B cell (primary cell): ENCODE results near the gene IQCK. TPM values are rescaled to one million over a fixed set of nuclear protein-coding genes. Genes with fewer than 3 reads are reported as not detected.

Source experiments
- ATAC-seq: fragments of 200-7000 bp; cut with Tn5 transposase; one replicate; pipeline ENCODE4 v1.10.0; 2021; ENCODE audit warnings: low read depth, mild to moderate bottlenecking, moderate number of reproducible peaks, moderate library complexity
- CTCF ChIA-PET: fragments of 350-600 bp; sonication (Branson Sonifier 250); formaldehyde crosslinking; loops from one replicate; lab custom pipeline; 2021; ENCODE audit warnings: antibody characterized with exemption, inconsistent platforms; lab: Charles Lee
- POLR2A ChIA-PET: fragments of 350-600 bp; sonication (Branson Sonifier 250); formaldehyde crosslinking; loops from one replicate; lab custom pipeline; 2021; ENCODE audit warnings: antibody characterized with exemption; lab: Charles Lee
- DNase-seq: peaks from one replicate; pipeline ENCODE4 v3.0.0; 2013
- H2AFZ ChIP-seq: 2 replicates; pipeline ENCODE4 v1.6.1; 2012; ENCODE audit warnings: mild to moderate bottlenecking, low read depth, low read length; ENCODE audit not compliant: insufficient read depth, poor library complexity, severe bottlenecking
- H3K27ac ChIP-seq, 2 donors: 1 replicate in 1 of 2; 2 replicates in 1 of 2; pipeline ENCODE4 v1.5.1; 2012 to 2013; ENCODE audit warnings: low read length in 2 of 2, mild to moderate bottlenecking in 2 of 2, moderate library complexity in 1 of 2
- H3K27me3 ChIP-seq, 4 experiments: fragments of 200-600 bp in 1 of 4; sonication (generic) in 1 of 4; replicated peaks in 1 of 4; 1 replicate in 2 of 4; 2 replicates in 2 of 4; pipeline versions ENCODE4 v1.6.1 to v1.7.0; 2013 to 2016; ENCODE audit warnings: low read length in 3 of 4, mild to moderate bottlenecking in 2 of 4, mixed read lengths in 1 of 4, moderate library complexity in 1 of 4; ENCODE audit not compliant: insufficient read depth in 4 of 4, control insufficient read depth in 3 of 4; ENCODE audit errors: control extremely low read depth in 1 of 4
- H3K36me3 ChIP-seq, 2 experiments: replicated peaks in 1 of 2; 1 replicate in 1 of 2; 2 replicates in 1 of 2; pipeline versions ENCODE4 v1.6.1 to v1.7.1; 2013; ENCODE audit warnings: low read length in 1 of 2; ENCODE audit not compliant: insufficient read depth in 2 of 2, control insufficient read depth in 1 of 2; ENCODE audit errors: control extremely low read depth in 1 of 2, extremely low read depth in 1 of 2
- H3K4me1 ChIP-seq, 2 donors: fragments of 200-600 bp in 1 of 2; sonication (generic) in 1 of 2; 1 replicate in 1 of 2; 2 replicates in 1 of 2; pipeline versions ENCODE4 v1.5.1 to v1.6.1; 2013 to 2017; ENCODE audit warnings: low read length in 2 of 2; ENCODE audit not compliant: control insufficient read depth in 2 of 2, insufficient read depth in 2 of 2
- H3K4me2 ChIP-seq: replicated peaks from 2 replicates; pipeline ENCODE3; 2012; ENCODE audit warnings: mild to moderate bottlenecking, low read depth, low read length; ENCODE audit not compliant: poor library complexity, severe bottlenecking
- H3K4me3 ChIP-seq, 5 experiments: fragments of 200-600 bp in 1 of 5; sonication (generic) in 1 of 5; 1 replicate in 3 of 5; 2 replicates in 2 of 5; pipeline versions ENCODE4 v1.5.1 to v1.7.0; 2011 to 2016; ENCODE audit warnings: low read length in 4 of 5, mild to moderate bottlenecking in 4 of 5, low read depth in 2 of 5, control low read depth in 1 of 5, moderate library complexity in 1 of 5; ENCODE audit not compliant: insufficient read depth in 1 of 5; ENCODE audit errors: control extremely low read depth in 1 of 5, extremely low read depth in 1 of 5
- H3K79me2 ChIP-seq: fragments of 200-600 bp; sonication (generic); one replicate; pipeline ENCODE4 v1.6.0; 2016; ENCODE audit warnings: low read length; ENCODE audit not compliant: control insufficient read depth, insufficient read depth
- H3K9ac ChIP-seq: fragments of 200-600 bp; sonication (generic); 2 replicates; pipeline ENCODE4 v1.6.1; 2017; ENCODE audit warnings: mild to moderate bottlenecking, low read length, moderate library complexity
- H3K9me3 ChIP-seq, 3 donors: one replicate each; pipeline versions ENCODE4 v1.6.1 to v1.7.1; 2013; ENCODE audit warnings: low read length in 2 of 3; ENCODE audit not compliant: control insufficient read depth in 2 of 3, insufficient read depth in 1 of 3; ENCODE audit errors: control extremely low read depth in 1 of 3
- H4K20me1 ChIP-seq: 2 replicates; pipeline ENCODE4 v1.6.0; 2012; ENCODE audit warnings: mild to moderate bottlenecking, low read length; ENCODE audit not compliant: insufficient read depth, control insufficient read depth, poor library complexity, severe bottlenecking
- H3K27ac Mint-ChIP-seq: one replicate; pipeline ENCODE4 v1.8.0; 2021; ENCODE audit warnings: mixed read lengths
- H3K27me3 Mint-ChIP-seq: one replicate; pipeline ENCODE4 v1.8.0; 2021; ENCODE audit warnings: mixed read lengths
- H3K4me1 Mint-ChIP-seq: one replicate; pipeline ENCODE4 v1.8.0; 2021; ENCODE audit warnings: mixed read lengths
- H3K4me3 Mint-ChIP-seq: one replicate; pipeline ENCODE4 v1.8.0; 2021; ENCODE audit warnings: mixed read lengths
- H3K9me3 Mint-ChIP-seq: one replicate; pipeline ENCODE4 v1.8.0; 2022; ENCODE audit warnings: mixed read lengths; ENCODE audit not compliant: insufficient read depth
- CTCF ChIP-seq: fragments of 200-600 bp; IDR thresholded peaks from one replicate; pipeline ENCODE4 v1.8.0; 2022; ENCODE audit warnings: antibody characterized with exemption, mild to moderate bottlenecking
- EZH2 ChIP-seq: IDR thresholded peaks from 2 replicates; pipeline ENCODE4 v1.6.1; 2012; ENCODE audit warnings: borderline replicate concordance, low read depth, mild to moderate bottlenecking, moderate library complexity, low read length; ENCODE audit not compliant: insufficient read depth, poor library complexity, severe bottlenecking
- WGBS: methylation state at CpG from one replicate; pipeline ENCODE4 v1.1.5; 2013; ENCODE audit warnings: missing lambda C conversion rate; ENCODE audit not compliant: insufficient coverage; 5-methylcytosine and 5-hydroxymethylcytosine counted together
- intact Hi-C: fragments of 100-400 bp; cut with micrococcal nuclease; formaldehyde crosslinking; loops from one replicate; pipeline ENCODE4 v1.10.0; 2022
- polyA plus RNA-seq: library from polyadenylated mRNA; depleted of rRNA; stranded (reverse); fragments of >200 nt; gene quantifications from 2 replicates; pipeline ENCODE4 v1.2.3, GENCODE V29; 2012
- total RNA-seq, 2 donors: library from RNA; stranded (reverse); fragments of 120-200 nt in 1 of 2; gene quantifications; 1 replicate in 1 of 2; 2 replicates in 1 of 2; pipeline versions ENCODE4 v1.2.3 to v1.2.4, GENCODE V29; 2013 to 2022

IQCK gene
- total and polyA plus RNA-seq, 2 donors (not counting 1 experiment from before 2014, with no cell fraction given) = 1.00 to 3.0 TPM

GRCh38 chr16:19882186-19882585 is 164.1 kb downstream of the IQCK start:
- H3K27ac ChIP-seq = no peak overlapping the region

GRCh38 chr16:19882646-19883045 is 164.6 kb downstream of the IQCK start:
- intact Hi-C loops = no loop called here
- H3K4me1 Mint-ChIP-seq = peaks cover 32% of the 10 kb centered on the region

More at GRCh38 chr16:19882186-19882585, 164.1 kb downstream of the IQCK start:
- Histone ChIP-seq H3K4me1 (peaks cover 33 to 34% of the 10 kb centered on the region in 2 donors), H3K4me2 (no peak overlapping the region), H4K20me1 (no peaks in the 10 kb centered on the region), H3K9ac (no peak overlapping the region), H3K9me3 (peaks cover 0 to 7% (median 0%) of the 10 kb centered on the region in 3 donors), H3K4me3 (no peak overlapping the region), H3K79me2 (no peaks in the 10 kb centered on the region), H2AFZ (no peak overlapping the region), H3K36me3 (no peaks in the 10 kb centered on the region), H3K27me3 (peaks cover 0 to 50% (median 22%) of the 10 kb centered on the region in 4 experiments)
- intact Hi-C loops = no loop called here
- Mint-ChIP-seq H3K27me3 (peaks cover 50% of the 10 kb centered on the region), H3K27ac (no peak overlapping the region), H3K4me3 (no peak overlapping the region), H3K9me3 (no peaks in the 10 kb centered on the region), H3K4me1 (peaks cover 32% of the 10 kb centered on the region)
- DNase-seq (no peak), ATAC-seq (no peak)
- ChIA-PET CTCF (interaction anchor here (1.6 kb wide), 1 partner anchor 324 kb away, joined by 4 read pairs; no protein-coding TSS in a partner anchor), POLR2A (no interaction called here)
- TF ChIP-seq EZH2 (no peak), CTCF (no peak)
- WGBS = 45% methylated on average over 9 of the region's 9 CpGs

More at GRCh38 chr16:19882646-19883045, 164.6 kb downstream of the IQCK start:
- no peak overlapping the region for H3K9ac ChIP-seq
- ChIA-PET POLR2A (no interaction called here), CTCF (interaction anchor here (1.6 kb wide), 1 partner anchor 324 kb away, joined by 4 read pairs; no protein-coding TSS in a partner anchor)
- no peaks in the 10 kb centered on the region for H4K20me1 ChIP-seq
- WGBS = 57% methylated on average over 1 of the region's 3 CpGs
- no peak overlapping the region for H3K27ac ChIP-seq
- no peaks in the 10 kb centered on the region for H3K36me3 ChIP-seq
- TF ChIP-seq EZH2 (no peak), CTCF (no peak)
- Mint-ChIP-seq H3K9me3 (no peaks in the 10 kb centered on the region), H3K27me3 (peaks cover 45% of the 10 kb centered on the region), H3K27ac (no peak overlapping the region), H3K4me3 (peak overlapping the region; percentile 12)
- no peak overlapping the region for H3K4me2 ChIP-seq
- peaks cover 0 to 7% (median 0%) of the 10 kb centered on the region in 3 donors for H3K9me3 ChIP-seq
- H3K4me3 ChIP-seq = no peak overlapping the region
- no peak overlapping the region for H2AFZ ChIP-seq
- H3K79me2 ChIP-seq = no peaks in the 10 kb centered on the region
- ATAC-seq = no peak
- DNase-seq = no peak
- H3K27me3 ChIP-seq = peaks cover 0 to 50% (median 22%) of the 10 kb centered on the region in 4 experiments
- peaks cover 33 to 34% of the 10 kb centered on the region in 2 donors for H3K4me1 ChIP-seq
